HG03175 (cell line): ENCODE results near the gene CSNK1G1.

ENCODE experiments used
- ATAC-seq: cut with Tn5 transposase; IDR thresholded peaks from one replicate; pipeline ENCODE4 v1.9.1; 2021; ENCODE audit warnings: mild to moderate bottlenecking, moderate library complexity; ENCODE audit not compliant: unreplicated experiment

CSNK1G1 gene

GRCh38 chr15:64205202-64205601 is 150.8 kb downstream of the CSNK1G1 start:
- ATAC-seq: no peak

GRCh38 chr15:64197425-64197824 is 158.5 kb downstream of the CSNK1G1 start:
- no peak for ATAC-seq

- no peak for ATAC-seq
Measured at GRCh38 chr15:64193971-64194370, 162.0 kb downstream of the CSNK1G1 start.

- ATAC-seq: no peak
Measured at GRCh38 chr15:64191971-64192830, 163.8 kb downstream of the CSNK1G1 start.

GRCh38 chr15:64187396-64188191 is 168.4 kb downstream of the CSNK1G1 start:
- ATAC-seq: no peak

- ATAC-seq: no peak
Measured at GRCh38 chr15:64185146-64185911, 170.6 kb downstream of the CSNK1G1 start.

- ATAC-seq: no peak
Measured at GRCh38 chr15:64182859-64183370, 173.1 kb downstream of the CSNK1G1 start.

GRCh38 chr15:64180235-64180824 is 175.6 kb downstream of the CSNK1G1 start:
- ATAC-seq: peak; percentile 80

- ATAC-seq: no peak
Measured at GRCh38 chr15:64166102-64166890, 189.7 kb downstream of the CSNK1G1 start.

GRCh38 chr15:64164436-64164835 is 191.5 kb downstream of the CSNK1G1 start:
- no peak for ATAC-seq

- peak; percentile 0 for ATAC-seq
Measured at GRCh38 chr15:64163659-64164362, 192.2 kb downstream of the CSNK1G1 start.

- ATAC-seq: peak; percentile 93
Measured at GRCh38 chr15:64162869-64163658, 192.9 kb downstream of the CSNK1G1 start, which contains the start of gene PPIB. TSS of gene PPIB (minus strand) at chr15:64163022. CDS start at chr15:64162986, 36 bp downstream.

GRCh38 chr15:64162478-64162868 is 193.5 kb downstream of the CSNK1G1 start:
- peak; percentile 27 for ATAC-seq

- ATAC-seq: no peak
Measured at GRCh38 chr15:64161688-64162477, 194.1 kb downstream of the CSNK1G1 start.

- no peak for ATAC-seq
Measured at GRCh38 chr15:64158363-64159134, 197.4 kb downstream of the CSNK1G1 start.

- no peak for ATAC-seq
Measured at GRCh38 chr15:64157599-64158125, 198.3 kb downstream of the CSNK1G1 start.
